Esophagus muscularis mucosa (tissue), 3 donors: ENCODE measurements around the gene CELF2.

ENCODE experiments used
- POLR2A ChIP-seq: fragments of 450-650 bp; IDR thresholded peaks from one replicate; pipeline ENCODE4 v1.6.1; 2017; ENCODE audit warnings: antibody characterized with exemption, moderate library complexity, mild to moderate bottlenecking, low read depth
- POLR2AphosphoS5 ChIP-seq, 2 donors: sonication (generic); formaldehyde crosslinking; IDR thresholded peaks; one replicate each; pipeline ENCODE4 v1.6.1; 2017; ENCODE audit warnings: antibody characterized with exemption in 2 of 2
- TF ChIP-seq, protein P1 (sequence below), 3 experiments: fragments of 200-600 bp in 2 of 3; fragments of 450-650 bp in 1 of 3; sonication (generic) in 2 of 3; IDR thresholded peaks; one replicate each; pipeline ENCODE4 v1.5.1; 2017 to 2019; ENCODE audit warnings: antibody characterized with exemption in 3 of 3, mild to moderate bottlenecking in 2 of 3, moderate library complexity in 1 of 3

DNA sequence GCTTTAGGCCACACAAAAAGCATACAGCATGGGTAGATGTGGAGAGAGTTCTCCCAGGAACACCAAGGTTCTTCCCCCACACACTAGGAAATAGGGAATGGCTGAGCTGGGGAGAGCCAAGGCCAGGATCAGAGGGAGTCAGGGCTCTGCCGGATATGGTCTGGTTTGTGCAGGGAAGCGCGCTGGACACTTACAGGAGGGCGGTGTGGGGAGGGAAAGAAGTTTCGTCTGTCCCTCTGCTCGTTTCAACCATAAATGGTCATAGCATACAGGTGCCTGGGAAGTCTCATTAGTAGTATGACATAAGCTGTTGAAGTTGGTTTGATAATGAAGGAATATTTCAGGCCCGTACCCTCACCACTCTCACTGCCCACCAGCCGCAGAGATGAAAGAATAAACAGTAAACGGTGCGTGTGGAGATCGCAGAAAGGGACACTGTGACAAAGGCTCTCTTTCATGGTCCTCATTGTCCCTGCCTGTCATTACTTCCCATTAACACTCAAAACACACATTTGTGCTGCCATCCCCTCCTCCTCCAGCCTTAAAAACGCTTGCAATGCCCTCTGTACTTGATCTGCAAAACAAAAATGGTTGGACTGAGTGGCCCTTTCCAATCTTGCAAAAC, 207.2 kb downstream of the CELF2 start:
- TF ChIP-seq POLR2A (no peak), POLR2AphosphoS5 (IDR thresholded peaks at IDR 0.05) (no peak)
- TF ChIP-seq, protein P1, sequence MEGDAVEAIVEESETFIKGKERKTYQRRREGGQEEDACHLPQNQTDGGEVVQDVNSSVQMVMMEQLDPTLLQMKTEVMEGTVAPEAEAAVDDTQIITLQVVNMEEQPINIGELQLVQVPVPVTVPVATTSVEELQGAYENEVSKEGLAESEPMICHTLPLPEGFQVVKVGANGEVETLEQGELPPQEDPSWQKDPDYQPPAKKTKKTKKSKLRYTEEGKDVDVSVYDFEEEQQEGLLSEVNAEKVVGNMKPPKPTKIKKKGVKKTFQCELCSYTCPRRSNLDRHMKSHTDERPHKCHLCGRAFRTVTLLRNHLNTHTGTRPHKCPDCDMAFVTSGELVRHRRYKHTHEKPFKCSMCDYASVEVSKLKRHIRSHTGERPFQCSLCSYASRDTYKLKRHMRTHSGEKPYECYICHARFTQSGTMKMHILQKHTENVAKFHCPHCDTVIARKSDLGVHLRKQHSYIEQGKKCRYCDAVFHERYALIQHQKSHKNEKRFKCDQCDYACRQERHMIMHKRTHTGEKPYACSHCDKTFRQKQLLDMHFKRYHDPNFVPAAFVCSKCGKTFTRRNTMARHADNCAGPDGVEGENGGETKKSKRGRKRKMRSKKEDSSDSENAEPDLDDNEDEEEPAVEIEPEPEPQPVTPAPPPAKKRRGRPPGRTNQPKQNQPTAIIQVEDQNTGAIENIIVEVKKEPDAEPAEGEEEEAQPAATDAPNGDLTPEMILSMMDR (IDR thresholded peaks at IDR 0.05): no peak
